Measurements from ENCODE around the gene CRTAP. TPM values are rescaled to one million over a fixed set of nuclear protein-coding genes. Genes with fewer than 3 reads are reported as not detected.
"Not testable (repeated sequence)": the region's sequence is repeated elsewhere in the genome, so short reads cannot be mapped to it uniquely, and the experiment has no call there.

CRTAP gene
- total RNA-seq, 1 donor from 2014 or later: 210 TPM

GRCh38 chr3:33174711-33175414 is 61.0 kb downstream of the CRTAP start:
- peak; percentile 13 for DNase-seq (ENCODE audit: low read depth)

GRCh38 chr3:33179132-33179531 is 65.3 kb downstream of the CRTAP start:
- no peak for DNase-seq (ENCODE audit: low read depth)

DNA sequence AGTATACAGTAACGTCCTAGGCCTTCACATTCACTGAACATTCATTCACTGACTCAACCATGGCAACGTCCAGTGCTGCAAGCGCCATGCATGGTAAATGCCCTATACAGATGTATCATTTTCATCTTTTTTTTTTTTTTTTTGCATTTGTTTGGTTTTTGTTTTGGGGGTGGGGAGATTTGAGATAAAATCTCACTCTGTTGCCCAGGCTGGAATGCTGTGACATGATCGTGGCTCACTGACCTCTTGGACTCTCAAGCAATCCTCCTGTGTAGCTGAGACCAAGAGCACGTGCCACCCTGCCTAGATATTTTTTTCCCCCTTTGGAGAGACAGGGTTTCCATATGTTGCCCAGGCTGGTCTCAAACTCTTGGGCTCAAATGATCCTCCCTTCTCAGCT is 67.4 kb downstream of the CRTAP start:
- DNase-seq (ENCODE audit: low read depth): no peak

GRCh38 chr3:33181641-33182040 is 67.8 kb downstream of the CRTAP start:
- DNase-seq (ENCODE audit: low read depth): not testable (repeated sequence)

- DNase-seq (ENCODE audit: low read depth): peak; percentile 6
Measured at GRCh38 chr3:33184863-33185262, 71.0 kb downstream of the CRTAP start.

- DNase-seq (ENCODE audit: low read depth): peak; percentile 52
Measured at GRCh38 chr3:33186524-33187367, 72.9 kb downstream of the CRTAP start.

DNA sequence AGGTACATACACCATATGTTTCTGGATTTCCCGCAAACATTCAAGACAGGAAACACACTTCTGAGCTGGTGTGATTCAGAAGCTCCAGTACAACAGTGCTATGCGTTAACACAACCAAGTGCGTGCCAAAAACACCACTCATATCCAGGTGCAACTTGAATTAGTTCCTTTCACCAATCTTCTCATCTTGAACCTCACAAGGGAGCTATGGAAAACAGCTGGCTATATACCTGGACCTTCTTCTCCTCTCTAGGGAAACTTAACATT is 73.5 kb downstream of the CRTAP start:
- DNase-seq (ENCODE audit: low read depth): no peak

DNA sequence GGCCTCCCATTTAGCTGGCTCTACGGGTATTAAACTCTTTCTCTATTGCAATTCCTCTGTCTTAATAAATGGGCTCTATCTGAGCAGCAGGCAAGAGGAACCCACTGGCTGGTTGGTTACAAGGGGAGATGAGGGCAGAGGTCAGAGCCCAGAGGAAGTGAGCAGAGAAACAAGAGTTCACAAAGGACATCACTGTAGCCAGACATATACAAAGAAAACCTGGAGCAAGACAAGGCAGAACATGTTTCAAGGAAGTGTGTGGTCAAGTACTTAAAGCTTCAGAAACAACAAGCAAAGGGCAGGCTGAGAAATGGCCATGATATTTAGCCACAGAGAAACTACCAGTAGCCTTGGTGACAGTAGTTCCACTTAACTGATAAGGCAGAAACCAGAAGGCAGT is 80.5 kb downstream of the CRTAP start:
- no peak for DNase-seq (ENCODE audit: low read depth)

DNA sequence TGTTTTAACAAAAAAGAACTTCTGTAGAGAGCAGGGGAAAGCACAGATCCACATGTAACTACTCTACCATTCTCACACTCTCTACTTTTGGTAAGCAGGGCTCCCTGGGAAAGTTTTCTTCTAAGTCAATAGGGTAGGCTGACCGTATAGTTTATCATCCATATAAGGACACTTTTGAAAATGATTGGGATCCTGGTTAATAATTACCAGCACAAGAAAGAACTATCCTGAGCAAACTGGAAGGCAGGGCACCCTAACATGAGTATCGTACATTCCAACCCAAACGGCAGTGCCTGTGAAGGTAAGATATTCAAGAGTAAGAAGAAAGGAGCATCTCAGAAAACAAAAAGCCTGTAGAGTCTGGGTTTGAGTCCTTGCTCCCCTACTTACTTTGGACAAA is 82.7 kb downstream of the CRTAP start:
- DNase-seq (ENCODE audit: low read depth): peak; percentile 48

Other genes with a start within 250 kb of the CRTAP start
- gene CCR4, start 162.4 kb upstream of the CRTAP start, total RNA-seq: not detected in 2 replicates
- gene GLB1, start 16.9 kb upstream of the CRTAP start, total RNA-seq: 93.3 and 156 TPM in 2 replicates
- gene TMPPE, start 16.9 kb upstream of the CRTAP start, total RNA-seq: 6.4 and 18.2 TPM in 2 replicates
- 0.45 and 1.0 TPM in 2 replicates for gene SUSD5, start 104.8 kb downstream of the CRTAP start, total RNA-seq
- gene FBXL2, start 163.4 kb downstream of the CRTAP start, total RNA-seq: 22.6 and 38.1 TPM in 2 replicates

All from renal cortical epithelial cell (primary cell).